ENCODE data around the gene SYNM.
"Not testable (repeated sequence)": the region's sequence is repeated elsewhere in the genome, so short reads cannot be mapped to it uniquely, and the experiment has no call there.

Gene SYNM

GRCh38 chr15:99073008-99073717 is 31.7 kb upstream of the SYNM start:
- H3K4me1 Mint-ChIP-seq = peaks cover 6% of the 10 kb centered on the region
- H3K9me3 Mint-ChIP-seq = no peaks in the 10 kb centered on the region
- H3K27ac Mint-ChIP-seq = no peak overlapping the region
- DNase-seq (ENCODE audit: low spot score in 2 of 2) = no peak
- ATAC-seq (ENCODE audit: low read depth) = no peak
- no peaks in the 10 kb centered on the region for H3K36me3 Mint-ChIP-seq
- H3K4me3 Mint-ChIP-seq = no peak overlapping the region
- H3K27me3 Mint-ChIP-seq = peaks cover 2% of the 10 kb centered on the region

- Mint-ChIP-seq H3K9me3 (no peaks in the 10 kb centered on the region), H3K4me3 (no peak overlapping the region)
- ATAC-seq (ENCODE audit: low read depth) = no peak
These were observed 30.4 kb upstream of the SYNM start for GRCh38 chr15:99074446-99074845.

GRCh38 chr15:99075059-99075652 is 29.7 kb upstream of the SYNM start:
- H3K4me1 Mint-ChIP-seq; ATAC-seq (ENCODE audit: low read depth); DNase-seq (ENCODE audit: low spot score in 2 of 2); H3K36me3 Mint-ChIP-seq; H3K9me3 Mint-ChIP-seq; H3K4me3 Mint-ChIP-seq; H3K27ac Mint-ChIP-seq; H3K27me3 Mint-ChIP-seq: not testable (repeated sequence)

More at GRCh38 chr15:99074446-99074845, 30.4 kb upstream of the SYNM start:
- Mint-ChIP-seq H3K27me3 (peaks cover 5% of the 10 kb centered on the region), H3K4me1 (peaks cover 6% of the 10 kb centered on the region), H3K36me3 (no peaks in the 10 kb centered on the region), H3K27ac (no peak overlapping the region)
- no peak for DNase-seq (ENCODE audit: low spot score in 2 of 2)

GRCh38 chr15:99076109-99076508 is 28.8 kb upstream of the SYNM start:
- no peaks in the 10 kb centered on the region for H3K36me3 Mint-ChIP-seq
- DNase-seq (ENCODE audit: low spot score in 2 of 2) (no peak), ATAC-seq (ENCODE audit: low read depth) (peak; percentile 46)
- H3K9me3 Mint-ChIP-seq = no peaks in the 10 kb centered on the region
- H3K27ac Mint-ChIP-seq = no peak overlapping the region
- H3K4me1 Mint-ChIP-seq = peaks cover 6% of the 10 kb centered on the region
- peaks cover 7% of the 10 kb centered on the region for H3K27me3 Mint-ChIP-seq
- peak overlapping the region; percentile 86 for H3K4me3 Mint-ChIP-seq

GRCh38 chr15:99076555-99077308 is 28.1 kb upstream of the SYNM start:
- H3K4me1 Mint-ChIP-seq = peaks cover 6% of the 10 kb centered on the region
- peak overlapping the region; percentile 86 for H3K4me3 Mint-ChIP-seq
- peaks cover 7% of the 10 kb centered on the region for H3K27me3 Mint-ChIP-seq
- H3K9me3 Mint-ChIP-seq = no peaks in the 10 kb centered on the region
- ATAC-seq (ENCODE audit: low read depth) (peak; percentile 71), DNase-seq (ENCODE audit: low spot score in 2 of 2) (peak; percentile 21 to 36)
- no peaks in the 10 kb centered on the region for H3K36me3 Mint-ChIP-seq
- no peak overlapping the region for H3K27ac Mint-ChIP-seq

GRCh38 chr15:99082798-99083197 is 22.1 kb upstream of the SYNM start:
- H3K27ac Mint-ChIP-seq = no peak overlapping the region
- H3K4me1 Mint-ChIP-seq = no peaks in the 10 kb centered on the region

GRCh38 chr15:99084965-99085364 is 19.9 kb upstream of the SYNM start:
- H3K4me3 Mint-ChIP-seq = no peak overlapping the region
- peaks cover 1% of the 10 kb centered on the region for H3K9me3 Mint-ChIP-seq
- no peak overlapping the region for H3K27ac Mint-ChIP-seq
- no peak for DNase-seq (ENCODE audit: low spot score in 2 of 2)
- peaks cover 3% of the 10 kb centered on the region for H3K27me3 Mint-ChIP-seq
- no peaks in the 10 kb centered on the region for H3K36me3 Mint-ChIP-seq
- H3K4me1 Mint-ChIP-seq = peaks cover 2% of the 10 kb centered on the region
- ATAC-seq (ENCODE audit: low read depth) = no peak

More at GRCh38 chr15:99082798-99083197, 22.1 kb upstream of the SYNM start:
- Mint-ChIP-seq H3K4me3 (no peak overlapping the region), H3K27me3 (peaks cover 7% of the 10 kb centered on the region), H3K36me3 (no peaks in the 10 kb centered on the region), H3K9me3 (peaks cover 1% of the 10 kb centered on the region)
- DNase-seq (ENCODE audit: low spot score in 2 of 2) = no peak
- ATAC-seq (ENCODE audit: low read depth) = no peak

- peaks cover 3% of the 10 kb centered on the region for H3K27me3 Mint-ChIP-seq
- DNase-seq (ENCODE audit: low spot score in 2 of 2) (no peak), ATAC-seq (ENCODE audit: low read depth) (no peak)
- peaks cover 7% of the 10 kb centered on the region for H3K4me1 Mint-ChIP-seq
- peaks cover 1% of the 10 kb centered on the region for H3K9me3 Mint-ChIP-seq
- H3K36me3 Mint-ChIP-seq = no peaks in the 10 kb centered on the region
- no peak overlapping the region for H3K4me3 Mint-ChIP-seq
- no peak overlapping the region for H3K27ac Mint-ChIP-seq
These were observed 19.2 kb upstream of the SYNM start for GRCh38 chr15:99085413-99086326.

GRCh38 chr15:99086327-99086667 is 18.6 kb upstream of the SYNM start:
- Mint-ChIP-seq H3K4me1 (peaks cover 7% of the 10 kb centered on the region), H3K4me3 (no peak overlapping the region), H3K27ac (no peak overlapping the region), H3K36me3 (no peaks in the 10 kb centered on the region), H3K27me3 (peaks cover 2% of the 10 kb centered on the region), H3K9me3 (peaks cover 1% of the 10 kb centered on the region)
- DNase-seq (ENCODE audit: low spot score in 2 of 2) (no peak), ATAC-seq (ENCODE audit: low read depth) (no peak)

- Mint-ChIP-seq H3K4me3 (no peak overlapping the region), H3K4me1 (peaks cover 7% of the 10 kb centered on the region), H3K9me3 (peaks cover 1% of the 10 kb centered on the region), H3K27me3 (peaks cover 2% of the 10 kb centered on the region), H3K27ac (no peak overlapping the region), H3K36me3 (no peaks in the 10 kb centered on the region)
- ATAC-seq (ENCODE audit: low read depth) (no peak), DNase-seq (ENCODE audit: low spot score in 2 of 2) (no peak)
These were observed 17.4 kb upstream of the SYNM start for GRCh38 chr15:99087405-99087943.

GRCh38 chr15:99090011-99090699 is 14.7 kb upstream of the SYNM start:
- Mint-ChIP-seq H3K9me3 (no peaks in the 10 kb centered on the region), H3K4me3 (peak overlapping the region; percentile 11), H3K27me3 (no peaks in the 10 kb centered on the region), H3K27ac (peak overlapping the region; percentile 64), H3K36me3 (no peaks in the 10 kb centered on the region), H3K4me1 (peaks cover 7% of the 10 kb centered on the region)
- DNase-seq (ENCODE audit: low spot score in 2 of 2) (peak; percentile 50 to 61), ATAC-seq (ENCODE audit: low read depth) (peak; percentile 100)

- no peaks in the 10 kb centered on the region for H3K9me3 Mint-ChIP-seq
- peaks cover 7% of the 10 kb centered on the region for H3K4me1 Mint-ChIP-seq
- no peaks in the 10 kb centered on the region for H3K36me3 Mint-ChIP-seq
- H3K4me3 Mint-ChIP-seq = no peak overlapping the region
- H3K27me3 Mint-ChIP-seq = no peaks in the 10 kb centered on the region
- ATAC-seq (ENCODE audit: low read depth) (no peak), DNase-seq (ENCODE audit: low spot score in 2 of 2) (no peak)
- peak overlapping the region; percentile 64 for H3K27ac Mint-ChIP-seq
These were observed 13.9 kb upstream of the SYNM start for GRCh38 chr15:99090938-99091337.

- Mint-ChIP-seq H3K4me3 (no peak overlapping the region), H3K27me3 (peaks cover 9% of the 10 kb centered on the region), H3K9me3 (no peaks in the 10 kb centered on the region), H3K36me3 (no peaks in the 10 kb centered on the region), H3K4me1 (peaks cover 7% of the 10 kb centered on the region), H3K27ac (no peak overlapping the region)
- ATAC-seq (ENCODE audit: low read depth) = no peak
- DNase-seq (ENCODE audit: low spot score in 2 of 2) = no peak
These were observed 12.2 kb upstream of the SYNM start for GRCh38 chr15:99092554-99093172.

Data from memory B cell (primary cell).